Brain microvascular endothelial cell (primary cell): Measurements from ENCODE around the gene PPARG.

Experiments
- DNase-seq: peaks from one replicate; pipeline ENCODE4 v3.0.0-alpha.2; 2020
- H3K27ac ChIP-seq: fragments of 250-450 bp; sonication (Bioruptor Pico); 2 replicates; pipeline ENCODE4 v1.5.1; 2020; ENCODE audit warnings: mild to moderate bottlenecking, moderate library complexity
- H3K27me3 ChIP-seq: fragments of 250-450 bp; sonication (Bioruptor Pico); replicated peaks from 2 replicates; pipeline ENCODE4 v1.5.1; 2020; ENCODE audit warnings: mild to moderate bottlenecking
- H3K36me3 ChIP-seq: fragments of 250-450 bp; sonication (Bioruptor Pico); replicated peaks from 2 replicates; pipeline ENCODE4 v1.5.1; 2020; ENCODE audit warnings: mild to moderate bottlenecking
- H3K4me3 ChIP-seq: 2 replicates; pipeline ENCODE4 v1.5.1; 2011; ENCODE audit warnings: low read depth, mild to moderate bottlenecking, control low read depth, low read length, moderate library complexity
- in situ Hi-C: cut with HindIII; loops from 2 replicates; pipeline ENCODE4 v1.10.0; 2017; ENCODE audit warnings: low sequenced_read_pairs, low pct_ligation_motif_present
- TF ChIP-seq, protein P1 (sequence below): IDR thresholded peaks from 2 replicates; pipeline ENCODE4 v1.5.1; 2011; ENCODE audit warnings: low read depth, mild to moderate bottlenecking, moderate library complexity, low read length, control low read depth, inconsistent platforms; ENCODE audit errors: missing control alignments

The PPARG gene

DNA sequence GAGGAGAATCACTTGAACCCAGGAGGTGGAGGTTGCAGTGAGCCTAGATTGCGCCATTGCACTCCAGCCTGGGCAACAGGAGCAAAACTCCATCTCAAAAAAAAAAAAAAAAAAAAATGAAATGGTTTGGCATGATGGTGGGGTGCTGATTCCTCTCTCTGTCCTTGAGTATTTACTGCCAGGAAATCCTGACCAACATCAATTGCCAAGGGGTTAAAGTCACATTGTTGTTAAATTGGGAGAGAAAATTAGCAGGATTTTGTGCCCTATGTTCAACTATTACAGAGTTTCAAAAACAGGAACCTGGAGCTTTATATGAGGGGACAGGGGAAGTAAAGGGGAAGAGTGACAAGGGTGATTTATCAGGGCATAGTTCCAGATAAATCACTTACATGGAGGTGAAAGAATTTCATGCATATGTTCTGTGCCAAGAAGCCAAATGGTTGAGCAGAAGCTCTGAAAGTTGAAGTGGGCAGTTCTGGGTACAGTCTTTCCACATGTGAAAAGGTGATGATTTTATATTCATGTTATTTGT lies 124.9 kb downstream of the PPARG start:
- DNase-seq: no peak
- no peak overlapping the region for H3K27ac ChIP-seq
- TF ChIP-seq, protein P1, sequence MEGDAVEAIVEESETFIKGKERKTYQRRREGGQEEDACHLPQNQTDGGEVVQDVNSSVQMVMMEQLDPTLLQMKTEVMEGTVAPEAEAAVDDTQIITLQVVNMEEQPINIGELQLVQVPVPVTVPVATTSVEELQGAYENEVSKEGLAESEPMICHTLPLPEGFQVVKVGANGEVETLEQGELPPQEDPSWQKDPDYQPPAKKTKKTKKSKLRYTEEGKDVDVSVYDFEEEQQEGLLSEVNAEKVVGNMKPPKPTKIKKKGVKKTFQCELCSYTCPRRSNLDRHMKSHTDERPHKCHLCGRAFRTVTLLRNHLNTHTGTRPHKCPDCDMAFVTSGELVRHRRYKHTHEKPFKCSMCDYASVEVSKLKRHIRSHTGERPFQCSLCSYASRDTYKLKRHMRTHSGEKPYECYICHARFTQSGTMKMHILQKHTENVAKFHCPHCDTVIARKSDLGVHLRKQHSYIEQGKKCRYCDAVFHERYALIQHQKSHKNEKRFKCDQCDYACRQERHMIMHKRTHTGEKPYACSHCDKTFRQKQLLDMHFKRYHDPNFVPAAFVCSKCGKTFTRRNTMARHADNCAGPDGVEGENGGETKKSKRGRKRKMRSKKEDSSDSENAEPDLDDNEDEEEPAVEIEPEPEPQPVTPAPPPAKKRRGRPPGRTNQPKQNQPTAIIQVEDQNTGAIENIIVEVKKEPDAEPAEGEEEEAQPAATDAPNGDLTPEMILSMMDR: no peak
- H3K4me3 ChIP-seq: no peak overlapping the region
- no peaks in the 10 kb centered on the region for H3K27me3 ChIP-seq
- in situ Hi-C loops: no loop called here
- no peaks in the 10 kb centered on the region for H3K36me3 ChIP-seq

GRCh38 chr3:12415014-12415680 lies 126.3 kb downstream of the PPARG start:
- no peak for DNase-seq
- in situ Hi-C loops: no loop called here
- H3K4me3 ChIP-seq: no peak overlapping the region
- H3K36me3 ChIP-seq: no peaks in the 10 kb centered on the region
- H3K27me3 ChIP-seq: no peaks in the 10 kb centered on the region
- no peak overlapping the region for H3K27ac ChIP-seq
- TF ChIP-seq, protein P1: no peak

GRCh38 chr3:12416731-12417130 lies 127.9 kb downstream of the PPARG start:
- in situ Hi-C loops: no loop called here
- H3K27me3 ChIP-seq: no peaks in the 10 kb centered on the region

GRCh38 chr3:12420393-12420792 lies 131.5 kb downstream of the PPARG start:
- TF ChIP-seq, protein P1: no peak
- no peak for DNase-seq
- in situ Hi-C loops: no loop called here
- Histone ChIP-seq H3K4me3 (no peak overlapping the region), H3K36me3 (no peaks in the 10 kb centered on the region), H3K27me3 (no peaks in the 10 kb centered on the region), H3K27ac (no peak overlapping the region)

More at GRCh38 chr3:12416731-12417130, 127.9 kb downstream of the PPARG start:
- Histone ChIP-seq H3K36me3 (no peaks in the 10 kb centered on the region), H3K4me3 (no peak overlapping the region), H3K27ac (no peak overlapping the region)
- no peak for DNase-seq
- TF ChIP-seq, protein P1: no peak

- TF ChIP-seq, protein P1: no peak
- DNase-seq: no peak
- Histone ChIP-seq H3K4me3 (no peak overlapping the region), H3K36me3 (no peaks in the 10 kb centered on the region), H3K27ac (no peak overlapping the region), H3K27me3 (no peaks in the 10 kb centered on the region)
- in situ Hi-C loops: no loop called here
These were observed 132.3 kb downstream of the PPARG start for GRCh38 chr3:12421132-12421531.

GRCh38 chr3:12423131-12423530 lies 134.3 kb downstream of the PPARG start:
- in situ Hi-C loops: no loop called here
- no peak for DNase-seq
- Histone ChIP-seq H3K27me3 (no peaks in the 10 kb centered on the region), H3K27ac (no peak overlapping the region), H3K36me3 (no peaks in the 10 kb centered on the region), H3K4me3 (no peak overlapping the region)
- TF ChIP-seq, protein P1: no peak
